Right renal cortex interstitium (tissue), 3 donors: ENCODE results near the gene R3HDM4. TPM values are rescaled to one million over a fixed set of nuclear protein-coding genes. Genes with fewer than 3 reads are reported as not detected.
"Not testable (repeated sequence)": the region's sequence is repeated elsewhere in the genome, so short reads cannot be mapped to it uniquely, and the experiment has no call there.

Experiments
- DNase-seq, 3 donors: peaks; one replicate each; pipeline ENCODE4 v3.0.0-alpha.2; 2013; ENCODE audit warnings: low read depth in 3 of 3, low spot score in 2 of 3
- polyA plus RNA-seq, 3 donors: library from polyadenylated mRNA; unstranded; fragments of 120-200 nt; gene quantifications; one replicate each; pipeline ENCODE4 v1.2.1, GENCODE V29; 2013; ENCODE audit not compliant: insufficient read length in 3 of 3

The R3HDM4 gene
- polyA plus RNA-seq, 3 donors, result 32.0 to 37.7 (median 34.1) TPM

- no peak for DNase-seq
Measured at GRCh38 chr19:862581-863314, 50.3 kb downstream of the R3HDM4 start.

- no peak for DNase-seq
Measured at GRCh38 chr19:861756-862580, 51.1 kb downstream of the R3HDM4 start.

DNA sequence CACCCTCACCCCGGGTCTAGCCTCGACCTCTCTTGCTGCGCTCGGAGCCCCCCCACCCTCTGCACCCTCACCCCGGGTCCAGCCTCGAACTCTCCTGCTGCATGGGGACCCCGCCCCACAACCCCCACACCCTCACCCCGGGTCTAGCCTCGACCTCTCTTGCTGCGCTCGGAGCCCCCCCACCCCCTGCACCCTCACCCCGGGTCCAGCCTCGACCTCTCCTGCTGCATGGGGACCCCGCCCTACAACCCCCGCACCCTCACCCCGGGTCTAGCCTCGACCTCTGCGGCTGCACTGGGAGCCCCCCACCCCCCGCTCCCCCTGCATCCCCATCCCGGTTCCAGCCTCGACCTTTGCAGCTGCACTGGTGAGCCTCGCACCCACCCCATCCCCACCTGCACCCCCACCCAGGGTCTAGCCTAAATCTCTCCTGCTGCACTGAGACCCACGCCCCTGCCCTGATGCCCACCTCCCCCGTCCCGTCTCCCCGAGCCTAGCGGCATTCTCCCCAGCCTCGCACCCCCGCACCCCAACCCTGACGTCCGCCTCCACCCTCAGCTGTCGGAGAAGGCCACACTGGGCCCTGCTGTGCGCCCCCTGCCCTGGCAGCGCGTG, 51.8 kb downstream of the R3HDM4 start:
- no peak for DNase-seq

- no peak for DNase-seq
Measured at GRCh38 chr19:858868-859843, 53.9 kb downstream of the R3HDM4 start, which contains the start of gene CFD. Gene CFD (plus strand): TSS chr19:859664. CDS start chr19:859690, 26 bp downstream.

- no peak for DNase-seq
Measured at GRCh38 chr19:858284-858683, 54.7 kb downstream of the R3HDM4 start.

GRCh38 chr19:855566-856120, 57.4 kb downstream of the R3HDM4 start:
- no peak for DNase-seq

- no peak for DNase-seq
Measured at GRCh38 chr19:855142-855541, 57.9 kb downstream of the R3HDM4 start.

DNA sequence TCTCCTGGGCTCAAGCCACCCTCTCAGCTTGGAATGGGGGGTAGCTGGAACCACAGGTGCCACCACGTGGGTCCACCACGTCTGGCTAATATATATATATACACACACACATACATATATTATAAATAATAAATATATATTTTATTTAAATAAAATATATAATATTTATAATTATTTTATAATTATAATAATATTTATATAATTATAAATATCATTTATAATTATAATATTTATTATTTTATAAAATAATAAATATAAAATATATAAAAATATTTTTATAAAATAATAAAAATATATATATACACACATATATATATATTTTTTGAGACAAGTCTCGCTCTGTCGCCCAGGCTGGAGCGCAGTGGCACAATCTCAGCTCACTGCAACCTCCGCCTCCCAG, 58.5 kb downstream of the R3HDM4 start:
- DNase-seq, result no peak

DNA sequence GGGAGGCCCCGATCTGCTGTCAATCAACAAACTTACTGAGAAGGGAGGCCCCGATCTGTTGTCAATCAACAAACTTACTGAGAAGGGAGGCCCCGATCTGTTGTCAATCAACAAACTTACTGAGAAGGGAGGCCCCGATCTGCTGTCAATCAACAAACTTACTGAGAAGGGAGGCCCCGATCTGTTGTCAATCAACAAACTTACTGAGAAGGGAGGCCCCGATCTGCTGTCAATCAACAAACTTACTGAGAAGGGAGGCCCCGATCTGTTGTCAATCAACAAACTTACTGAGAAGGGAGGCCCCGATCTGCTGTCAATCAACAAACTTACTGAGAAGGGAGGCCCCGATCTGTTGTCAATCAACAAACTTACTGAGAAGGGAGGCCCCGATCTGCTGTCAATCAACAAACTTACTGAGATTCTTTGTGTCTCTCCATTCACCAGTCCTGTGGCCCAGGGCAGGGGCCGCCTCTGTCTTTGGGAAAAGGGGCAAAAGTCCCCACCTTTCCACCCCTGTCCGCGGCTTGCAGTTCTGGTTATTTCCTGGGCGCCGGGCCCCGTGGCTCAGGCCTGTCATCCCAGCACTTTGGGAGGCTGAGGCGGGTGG, 59.3 kb downstream of the R3HDM4 start:
- DNase-seq, result not testable (repeated sequence)

GRCh38 chr19:853014-853585, 59.9 kb downstream of the R3HDM4 start:
- DNase-seq, result no peak

- DNase-seq, result no peak
Measured at GRCh38 chr19:852136-853013, 60.6 kb downstream of the R3HDM4 start, which contains the start of gene ELANE. Gene ELANE (plus strand): TSS chr19:852303. CDS start chr19:852329, 26 bp downstream.

DNA sequence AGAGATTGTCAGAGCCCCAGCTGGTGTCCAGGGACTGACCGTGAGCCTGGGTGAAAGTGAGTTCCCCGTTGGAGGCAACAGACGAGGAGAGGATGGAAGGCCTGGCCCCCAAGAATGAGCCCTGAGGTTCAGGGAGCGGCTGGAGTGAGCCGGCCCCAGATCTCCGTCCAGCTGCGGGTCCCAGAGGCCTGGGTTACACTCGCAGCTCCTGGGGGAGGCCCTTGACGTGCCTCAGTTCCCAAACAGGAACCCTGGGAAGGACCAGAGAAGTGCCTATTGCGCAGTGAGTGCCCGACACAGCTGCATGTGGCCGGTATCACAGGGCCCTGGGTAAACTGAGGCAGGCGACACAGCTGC, 62.1 kb downstream of the R3HDM4 start:
- DNase-seq, result no peak

DNA sequence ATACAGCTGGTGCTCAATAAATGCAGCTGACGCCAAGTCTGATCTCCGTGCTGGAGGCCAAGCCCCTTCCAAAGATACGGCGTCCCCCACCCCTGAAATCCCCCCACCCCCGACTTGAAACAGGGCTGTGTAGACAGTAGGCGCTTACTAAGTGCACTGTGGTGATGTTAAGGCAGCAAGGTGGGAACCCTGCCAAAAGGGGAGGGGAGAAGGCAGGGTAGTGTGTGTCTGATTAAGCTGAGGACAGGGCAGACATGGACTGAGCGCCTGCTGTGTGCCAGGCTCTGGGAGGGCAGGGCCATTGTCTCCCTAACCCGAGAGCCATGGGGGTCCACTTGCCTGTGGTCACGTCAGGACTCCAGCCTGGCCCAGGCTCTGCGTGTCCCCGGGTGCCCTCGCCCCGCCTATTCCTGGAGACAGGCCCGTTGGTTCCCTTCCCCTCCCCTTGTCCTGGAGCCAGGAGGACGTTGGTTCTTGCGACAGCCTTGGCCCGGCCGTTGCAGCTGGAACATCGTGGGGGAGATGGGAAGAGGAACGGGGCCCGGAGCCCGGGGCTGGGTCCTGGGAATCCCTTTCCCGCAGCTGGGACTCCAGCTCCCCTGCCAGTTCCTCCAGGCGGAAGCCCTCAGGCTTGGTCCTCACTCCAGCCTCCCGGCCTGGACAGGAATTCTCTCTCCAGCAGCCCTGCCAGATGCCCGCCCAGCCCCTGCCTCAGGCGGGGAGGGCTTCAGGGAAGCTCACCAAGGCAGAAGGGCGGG, 62.6 kb downstream of the R3HDM4 start:
- DNase-seq, result no peak

DNA sequence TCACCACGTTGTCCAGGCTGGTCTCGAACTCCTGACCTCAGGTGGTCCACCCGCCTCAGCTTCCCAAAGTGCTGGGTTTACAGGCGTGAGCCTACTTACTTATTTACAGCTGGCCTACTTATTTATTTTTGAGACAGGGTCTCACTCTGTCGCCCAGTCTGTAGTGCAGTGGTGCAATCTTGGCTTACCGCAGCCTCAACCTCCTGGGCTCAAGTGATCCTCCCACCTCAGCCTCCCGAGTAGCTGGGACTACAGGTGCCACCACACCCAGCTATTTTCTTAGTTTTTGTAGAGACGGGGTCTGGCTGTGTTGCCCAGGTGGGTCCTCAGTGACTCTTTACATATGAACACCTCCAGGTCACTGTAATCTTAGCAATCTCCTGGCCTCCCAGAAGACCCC, 63.8 kb downstream of the R3HDM4 start:
- DNase-seq, result not testable (repeated sequence)

DNA sequence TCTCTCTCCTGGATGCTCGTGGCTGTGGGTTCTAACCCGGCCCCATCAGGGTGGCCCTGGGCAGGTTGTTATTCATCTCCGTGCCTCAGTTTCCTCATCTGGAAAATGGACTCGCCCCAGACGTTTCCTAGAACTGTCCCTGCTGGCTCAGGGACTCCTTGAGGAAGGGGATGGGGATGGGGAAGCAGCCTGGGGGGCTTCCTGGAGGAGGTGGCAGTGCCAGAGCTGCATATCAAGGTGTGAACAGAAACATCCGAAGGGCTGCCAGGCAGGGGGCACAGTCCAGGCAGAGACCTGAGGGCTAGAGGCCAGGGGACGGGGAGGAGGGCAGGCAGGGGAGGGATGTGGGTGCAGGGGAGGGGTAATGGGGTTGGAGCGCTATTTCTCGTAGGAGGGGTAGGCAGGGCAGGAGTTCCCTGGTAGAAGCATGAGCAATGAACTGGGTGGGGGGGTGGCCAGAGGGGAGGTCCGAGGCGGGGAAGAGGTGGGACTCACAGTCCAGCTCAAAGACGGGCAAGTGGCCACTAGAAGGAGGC, 64.6 kb downstream of the R3HDM4 start:
- no peak for DNase-seq
